Neural progenitor cell (in vitro differentiated cells): Measurements from ENCODE around the gene NAT10. TPM values are rescaled to one million over a fixed set of nuclear protein-coding genes. Genes with fewer than 3 reads are reported as not detected.
A peak's percentile ranks its signal among the peaks of the same experiment; 100 is the strongest.

Experiments
- DNase-seq: peaks from one replicate; pipeline ENCODE4 v3.0.0-alpha.2; 2016; ENCODE audit warnings: low spot score
- H2AFZ ChIP-seq: fragments of 200-600 bp; sonication (generic); replicated peaks from 2 replicates; pipeline ENCODE4 v1.6.1; 2016; ENCODE audit warnings: antibody characterized with exemption
- H3F3A ChIP-seq: fragments of 200-600 bp; sonication (generic); 2 replicates; pipeline ENCODE4 v1.6.1; 2016; ENCODE audit warnings: antibody characterized with exemption, low read depth
- H3K27ac ChIP-seq: fragments of 200-600 bp; sonication (generic); 2 replicates; pipeline ENCODE4 v1.5.1; 2016; ENCODE audit warnings: mild to moderate bottlenecking
- H3K27me3 ChIP-seq: fragments of 200-600 bp; sonication (generic); 2 replicates; pipeline ENCODE4 v1.6.1; 2016; ENCODE audit warnings: mild to moderate bottlenecking, moderate library complexity
- H3K36me3 ChIP-seq: fragments of 200-600 bp; sonication (generic); 2 replicates; pipeline ENCODE4 v1.5.1; 2016
- H3K4me1 ChIP-seq: fragments of 200-600 bp; sonication (generic); 2 replicates; pipeline ENCODE4 v1.6.1; 2016; ENCODE audit warnings: mixed run types
- H3K4me2 ChIP-seq: fragments of 200-600 bp; sonication (generic); 2 replicates; pipeline ENCODE4 v1.6.1; 2016
- H3K4me3 ChIP-seq: fragments of 200-600 bp; sonication (generic); 2 replicates; pipeline ENCODE4 v1.5.1; 2016
- H3K79me2 ChIP-seq: fragments of 200-600 bp; sonication (generic); 2 replicates; pipeline ENCODE4 v1.6.1; 2016; ENCODE audit warnings: low read depth
- H3K9ac ChIP-seq: fragments of 200-600 bp; sonication (generic); 2 replicates; pipeline ENCODE4 v1.6.1; 2016
- H3K9me3 ChIP-seq: fragments of 200-600 bp; sonication (generic); 2 replicates; pipeline ENCODE4 v1.5.1; 2016; ENCODE audit warnings: low read depth
- H4K20me1 ChIP-seq: fragments of 200-600 bp; sonication (generic); 2 replicates; pipeline ENCODE4 v1.6.1; 2016; ENCODE audit warnings: low read depth
- H3K27ac Mint-ChIP-seq: 3 replicates; pipeline ENCODE4 v1.8.0; 2021; ENCODE audit warnings: mixed read lengths
- H3K27me3 Mint-ChIP-seq: 2 replicates; pipeline ENCODE4 v1.8.0; 2022; ENCODE audit warnings: low read depth, mild to moderate bottlenecking, inconsistent platforms, moderate library complexity, mixed read lengths; ENCODE audit not compliant: insufficient read depth
- H3K36me3 Mint-ChIP-seq: 3 replicates; pipeline ENCODE4 v1.8.0; 2021; ENCODE audit warnings: mixed read lengths
- H3K4me1 Mint-ChIP-seq: 3 replicates; pipeline ENCODE4 v1.8.0; 2021; ENCODE audit warnings: mixed read lengths
- H3K4me3 Mint-ChIP-seq: 3 replicates; pipeline ENCODE4 v1.8.0; 2021; ENCODE audit warnings: mild to moderate bottlenecking, moderate library complexity, mixed read lengths
- H3K9me3 Mint-ChIP-seq: 3 replicates; pipeline ENCODE4 v1.8.0; 2020; ENCODE audit warnings: mixed read lengths
- CTCF ChIP-seq: fragments of 200-600 bp; sonication (generic); IDR thresholded peaks from 2 replicates; pipeline ENCODE4 v1.5.1; 2017; ENCODE audit warnings: antibody characterized with exemption, mild to moderate bottlenecking
- EZH2 ChIP-seq: fragments of 200-600 bp; sonication (generic); IDR thresholded peaks from 2 replicates; pipeline ENCODE4 v1.6.1; 2017; ENCODE audit warnings: antibody characterized with exemption, mild to moderate bottlenecking, moderate library complexity
- EZH2phosphoT487 ChIP-seq: fragments of 200-600 bp; sonication (generic); IDR thresholded peaks from 2 replicates; pipeline ENCODE4 v1.6.1; 2017; ENCODE audit warnings: antibody characterized with exemption
- total RNA-seq: library from RNA; depleted of rRNA; stranded (reverse); fragments of >200 nt; gene quantifications from 2 replicates; pipeline ENCODE4 v1.2.3, GENCODE V29; 2015; ENCODE audit warnings: low replicate concordance

The NAT10 gene
- total RNA-seq, 1 donor from 2014 or later = 42.9 TPM

- H3K9me3 Mint-ChIP-seq = no peaks in the 10 kb centered on the region
- H3K4me1 Mint-ChIP-seq = peaks cover 20% of the 10 kb centered on the region
- peaks cover 25% of the 10 kb centered on the region for H3K36me3 Mint-ChIP-seq
- H3K9ac ChIP-seq = no peak overlapping the region
- no peaks in the 10 kb centered on the region for H3K79me2 ChIP-seq
- peaks cover 3% of the 10 kb centered on the region for H4K20me1 ChIP-seq
- H3K36me3 ChIP-seq = no peaks in the 10 kb centered on the region
- no peaks in the 10 kb centered on the region for H3K27me3 ChIP-seq
- peak overlapping the region; percentile 98 for H3K27ac Mint-ChIP-seq
- no peak for TF ChIP-seq EZH2
- no peak for TF ChIP-seq CTCF
- no peak for TF ChIP-seq EZH2phosphoT487
- no peak overlapping the region for H3K27ac ChIP-seq
- no peak overlapping the region for H3K4me3 ChIP-seq
- DNase-seq = no peak
- no peak overlapping the region for H2AFZ ChIP-seq
- H3K9me3 ChIP-seq = no peaks in the 10 kb centered on the region
- no peak overlapping the region for H3K4me3 Mint-ChIP-seq
- H3K4me1 ChIP-seq = no peaks in the 10 kb centered on the region
- no peak overlapping the region for H3K4me2 ChIP-seq
- H3F3A ChIP-seq = no peaks in the 10 kb centered on the region
- peaks cover 3% of the 10 kb centered on the region for H3K27me3 Mint-ChIP-seq
Observed at GRCh38 chr11:34149274-34149673, 43.8 kb downstream of the NAT10 start.

DNA sequence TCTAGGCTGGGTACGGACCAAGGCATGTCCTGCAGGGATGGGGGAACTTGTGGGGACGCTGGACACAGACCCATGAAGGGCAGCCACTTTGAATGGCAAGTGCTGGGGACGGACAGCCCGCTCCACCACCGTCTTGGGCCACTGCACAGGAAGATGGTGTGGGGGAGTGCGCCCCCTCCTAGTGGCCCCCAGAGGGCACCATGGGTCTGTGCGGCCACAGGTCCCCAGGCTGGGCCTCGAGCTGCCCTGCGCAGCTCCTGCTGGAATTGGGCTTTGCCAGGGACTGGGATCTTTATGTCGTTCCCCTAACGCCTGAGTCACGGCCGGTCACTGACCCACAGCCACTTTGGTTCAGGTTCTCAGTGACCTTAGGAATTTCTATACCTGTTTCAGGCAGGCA lies 44.4 kb downstream of the NAT10 start:
- Histone ChIP-seq H3K4me3 (no peak overlapping the region), H3K9ac (no peak overlapping the region), H3K27ac (no peak overlapping the region), H4K20me1 (peaks cover 3% of the 10 kb centered on the region), H3K27me3 (no peaks in the 10 kb centered on the region), H3K36me3 (no peaks in the 10 kb centered on the region), H3K79me2 (no peaks in the 10 kb centered on the region), H3F3A (no peaks in the 10 kb centered on the region), H2AFZ (no peak overlapping the region), H3K4me1 (no peaks in the 10 kb centered on the region), H3K4me2 (no peak overlapping the region), H3K9me3 (no peaks in the 10 kb centered on the region)
- Mint-ChIP-seq H3K4me3 (no peak overlapping the region), H3K36me3 (peaks cover 25% of the 10 kb centered on the region), H3K4me1 (peaks cover 20% of the 10 kb centered on the region), H3K27me3 (peaks cover 3% of the 10 kb centered on the region), H3K9me3 (no peaks in the 10 kb centered on the region), H3K27ac (peak overlapping the region; percentile 76)
- peak; percentile 67 for DNase-seq
- peak; percentile 60 for TF ChIP-seq CTCF
- no peak for TF ChIP-seq EZH2phosphoT487

GRCh38 chr11:34150494-34151151 lies 45.2 kb downstream of the NAT10 start:
- H3K36me3 Mint-ChIP-seq = peaks cover 21% of the 10 kb centered on the region
- Histone ChIP-seq H4K20me1 (peaks cover 3% of the 10 kb centered on the region), H3K27ac (no peak overlapping the region), H3K4me2 (no peak overlapping the region), H3K4me1 (no peaks in the 10 kb centered on the region), H3K9me3 (no peaks in the 10 kb centered on the region), H3F3A (no peaks in the 10 kb centered on the region), H3K27me3 (no peaks in the 10 kb centered on the region), H3K36me3 (no peaks in the 10 kb centered on the region), H3K9ac (no peak overlapping the region), H2AFZ (no peak overlapping the region), H3K4me3 (no peak overlapping the region), H3K79me2 (no peaks in the 10 kb centered on the region)
- H3K9me3 Mint-ChIP-seq = no peaks in the 10 kb centered on the region
- no peak for TF ChIP-seq CTCF
- H3K27ac Mint-ChIP-seq = no peak overlapping the region
- peaks cover 3% of the 10 kb centered on the region for H3K27me3 Mint-ChIP-seq
- no peak for DNase-seq
- H3K4me1 Mint-ChIP-seq = peaks cover 20% of the 10 kb centered on the region
- peak overlapping the region; percentile 24 for H3K4me3 Mint-ChIP-seq
